Measurements from ENCODE around the gene SEZ6L2.
"Not testable (repeated sequence)": the region's sequence is repeated elsewhere in the genome, so short reads cannot be mapped to it uniquely, and the experiment has no call there.

The SEZ6L2 gene

DNA sequence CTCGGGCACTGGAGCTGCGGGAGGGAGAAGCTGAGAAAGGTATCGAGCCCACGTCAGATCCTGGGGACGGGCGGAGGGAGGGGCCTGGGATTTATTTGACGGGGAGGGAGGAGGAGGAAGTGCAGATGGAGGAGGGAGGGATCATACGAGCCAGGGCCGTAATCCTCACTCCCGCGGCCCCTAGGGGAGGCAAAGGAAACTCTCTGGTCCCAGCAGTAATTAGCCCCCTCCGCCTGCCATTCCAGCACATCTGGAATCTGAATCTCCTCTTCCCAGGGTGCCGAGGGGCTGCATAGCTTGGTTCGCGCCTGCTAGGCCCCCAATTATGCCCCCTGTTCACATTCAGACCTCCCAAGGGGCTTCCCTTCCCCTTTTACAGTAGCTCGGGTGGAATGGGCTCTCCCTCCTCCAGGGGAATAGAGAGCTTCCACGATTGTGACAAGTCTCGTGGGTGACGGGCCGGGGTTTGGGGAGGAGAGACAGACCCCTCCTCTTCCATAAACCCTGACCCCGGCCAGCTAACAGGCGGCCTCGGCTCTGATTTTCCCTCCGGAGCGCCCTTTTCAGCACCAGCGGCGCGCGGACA is at the start of gene SEZ6L2:
Gene SEZ6L2, minus strand, starts transcription at position 35 of the 586 bp plus-strand sequence. CDS start 531 bp downstream, outside the sequence.
- DNase-seq (ENCODE audit: low read depth in 2 of 2): peak; percentile 69 to 70

- DNase-seq (ENCODE audit: low read depth in 2 of 2): no peak
Observed at GRCh38 chr16:29947897-29948296, 48.5 kb upstream of the SEZ6L2 start.

DNA sequence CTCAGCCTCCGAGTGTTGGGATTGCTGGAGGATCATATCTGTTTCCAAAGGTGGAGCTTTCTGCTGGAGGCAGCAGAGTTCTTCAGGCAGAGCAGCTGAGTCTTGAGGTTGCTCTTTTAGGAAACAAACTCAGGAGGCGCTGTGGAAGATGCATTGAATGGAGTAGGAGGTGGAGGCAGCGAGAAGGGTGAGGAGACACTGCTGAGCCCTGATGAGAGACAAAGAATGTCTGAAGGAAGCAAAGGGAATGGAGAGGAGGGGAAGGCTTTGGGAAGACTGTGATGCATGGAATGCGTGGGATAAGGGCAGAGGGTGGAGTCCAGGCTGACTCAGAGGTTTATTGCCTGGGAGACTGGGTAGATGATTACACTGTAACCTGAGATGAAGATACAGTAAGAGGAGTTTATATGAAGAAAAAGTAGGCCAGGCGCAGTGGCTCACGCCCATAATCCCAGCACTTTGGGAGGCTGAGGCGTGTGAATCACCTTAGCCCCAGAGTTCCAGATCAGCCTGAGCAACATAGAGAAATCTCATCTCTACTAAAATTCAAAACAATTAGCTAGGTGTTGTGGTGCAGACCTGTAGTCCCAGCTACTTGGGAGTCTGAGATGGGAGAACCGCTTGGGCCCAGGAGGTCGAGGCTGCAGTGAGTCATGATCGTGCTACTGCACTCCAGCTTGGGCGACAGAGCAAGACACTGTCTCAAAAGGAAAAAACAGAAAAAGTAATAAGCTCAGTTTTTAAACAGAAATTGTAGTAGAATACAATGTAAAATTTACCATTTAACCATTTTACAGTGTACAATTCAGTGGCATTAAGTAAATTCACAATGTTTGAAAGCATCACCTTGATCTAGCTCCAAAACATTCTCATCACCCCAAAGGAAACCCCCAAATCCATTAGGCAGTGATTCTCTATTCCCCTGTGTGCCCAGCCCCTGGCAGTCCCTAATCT is 44.8 kb upstream of the SEZ6L2 start:
- DNase-seq (ENCODE audit: low read depth in 2 of 2): no peak

GRCh38 chr16:29940656-29941055 is 41.3 kb upstream of the SEZ6L2 start:
- no peak for DNase-seq (ENCODE audit: low read depth in 2 of 2)

GRCh38 chr16:29931750-29932149 is 32.4 kb upstream of the SEZ6L2 start:
- not testable (repeated sequence) for DNase-seq (ENCODE audit: low read depth in 2 of 2)

DNA sequence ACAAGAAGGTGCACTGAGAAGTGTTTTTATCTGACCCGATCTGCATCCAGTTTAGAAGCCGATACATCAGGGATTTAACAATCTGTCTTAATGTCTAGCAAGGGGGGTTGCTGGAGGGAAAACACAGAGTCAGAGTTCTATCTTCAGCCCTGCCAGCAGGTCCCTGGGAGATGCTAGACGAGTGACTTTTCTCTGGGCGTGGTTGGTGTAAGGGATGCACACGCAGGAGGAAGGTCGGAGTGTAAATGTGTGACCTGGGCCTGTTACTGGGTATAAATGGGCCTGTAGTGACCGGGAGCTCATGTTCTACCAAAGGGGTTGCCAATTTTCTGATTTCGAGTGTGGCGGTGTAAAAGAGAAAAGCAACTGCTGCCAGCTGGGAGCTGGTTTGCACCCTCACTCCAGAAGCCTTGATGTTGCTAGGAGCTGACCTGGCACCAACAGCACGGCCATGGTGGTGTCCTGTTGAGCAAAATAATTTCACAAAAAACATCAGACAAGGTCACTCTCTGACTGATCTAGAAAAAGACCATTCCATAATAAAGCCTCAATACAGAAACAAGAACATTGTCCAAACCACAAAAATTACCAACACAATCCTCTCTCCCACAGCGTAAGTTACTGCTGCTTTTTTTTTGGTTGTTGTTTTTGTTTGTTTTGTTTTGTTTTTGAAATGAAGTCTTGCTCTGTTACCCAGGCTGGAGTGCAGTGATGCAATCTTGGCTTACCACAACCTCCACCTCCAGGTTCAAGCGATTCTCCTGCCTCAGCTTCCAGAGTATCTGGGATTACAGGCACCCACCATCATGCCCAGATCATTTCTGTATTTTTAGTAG is 27.9 kb upstream of the SEZ6L2 start:
- DNase-seq (ENCODE audit: low read depth in 2 of 2): no peak

- DNase-seq (ENCODE audit: low read depth in 2 of 2): no peak
Observed at GRCh38 chr16:29926711-29927052, 27.3 kb upstream of the SEZ6L2 start.

- DNase-seq (ENCODE audit: low read depth in 2 of 2): peak; percentile 79 to 82
Observed at GRCh38 chr16:29925781-29926710, 26.7 kb upstream of the SEZ6L2 start, which contains the start of gene KCTD13. KCTD13 (minus strand) TSS chr16:29926226; CDS start chr16:29926033, 193 bp downstream.

DNA sequence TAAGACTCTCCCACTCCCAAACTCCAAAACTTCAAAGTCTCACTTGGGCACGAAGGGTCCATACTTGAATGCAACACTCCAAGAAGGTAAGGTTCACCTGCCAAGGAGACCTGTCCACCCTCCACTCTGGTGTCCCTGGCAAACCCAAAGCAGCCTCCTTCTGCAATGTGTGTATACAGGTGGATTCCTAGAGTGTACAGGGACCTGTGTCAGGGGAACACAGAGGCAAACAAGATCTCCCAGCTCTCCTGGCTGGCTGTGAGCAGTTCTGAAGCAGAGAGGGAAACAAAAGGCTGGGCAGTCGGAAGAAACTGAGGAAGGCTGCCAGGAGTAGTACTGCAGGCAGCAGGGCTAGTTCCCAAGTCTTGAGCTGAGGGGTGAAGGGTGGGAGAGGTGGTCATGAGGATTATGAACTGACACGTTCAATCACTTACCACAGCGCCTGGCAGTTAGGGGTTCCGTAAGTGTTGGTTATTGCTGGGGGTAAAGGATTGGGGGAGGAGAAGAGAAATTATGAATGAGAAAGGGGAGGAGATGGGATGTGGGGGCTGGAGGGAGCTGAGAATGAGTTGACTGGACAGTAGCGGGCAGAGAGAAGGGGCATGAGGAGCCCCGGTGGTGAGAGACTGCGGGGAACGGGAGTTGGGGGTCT is 25.9 kb upstream of the SEZ6L2 start:
- DNase-seq (ENCODE audit: low read depth in 2 of 2): no peak

DNA sequence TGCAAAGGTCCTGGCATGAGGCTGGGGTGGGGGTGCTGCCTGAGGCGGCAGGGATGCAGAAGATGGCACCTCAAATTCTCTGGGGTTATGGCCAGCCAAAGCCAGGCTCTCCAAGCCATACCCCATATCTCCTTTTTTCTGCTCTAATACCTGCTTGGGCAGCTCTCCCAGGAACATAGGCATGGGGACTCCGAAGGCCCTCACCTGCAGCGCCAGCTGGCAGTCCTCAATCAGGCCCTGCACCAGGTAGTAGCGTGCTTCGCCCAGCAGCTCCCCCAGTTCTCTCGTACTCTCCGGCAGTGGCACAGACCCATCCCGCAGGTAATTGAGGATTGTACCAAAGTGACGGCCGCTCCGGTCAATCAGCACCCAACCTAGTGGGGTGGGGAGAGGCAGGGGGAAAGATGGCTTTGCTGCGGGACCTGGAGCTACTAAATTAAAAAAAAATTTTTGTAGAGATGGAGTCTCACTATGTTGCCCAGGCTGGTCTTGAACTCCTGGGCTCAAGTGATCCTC is 23.7 kb upstream of the SEZ6L2 start:
- DNase-seq (ENCODE audit: low read depth in 2 of 2): no peak

- no peak for DNase-seq (ENCODE audit: low read depth in 2 of 2)
Observed at GRCh38 chr16:29922326-29922725, 23.0 kb upstream of the SEZ6L2 start.

DNA sequence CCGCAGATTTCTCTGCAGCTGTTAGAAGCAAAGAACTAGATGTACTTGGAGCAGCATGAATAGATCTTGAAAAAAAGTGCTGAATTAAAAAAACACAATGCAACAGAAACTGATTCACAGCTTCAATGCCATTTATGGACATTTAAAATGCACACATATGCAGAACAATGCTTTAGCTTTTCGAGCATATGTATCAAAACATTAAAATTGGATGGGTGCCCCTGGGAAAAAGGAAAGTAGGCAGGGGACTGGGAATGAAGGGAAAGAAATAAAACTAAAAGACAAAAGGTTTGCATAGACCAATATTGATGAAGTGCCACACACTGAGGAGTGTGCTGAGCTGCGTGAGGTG is 21.7 kb upstream of the SEZ6L2 start:
- no peak for DNase-seq (ENCODE audit: low read depth in 2 of 2)

- DNase-seq (ENCODE audit: low read depth in 2 of 2): no peak
Observed at GRCh38 chr16:29920288-29921033, 21.1 kb upstream of the SEZ6L2 start.

DNA sequence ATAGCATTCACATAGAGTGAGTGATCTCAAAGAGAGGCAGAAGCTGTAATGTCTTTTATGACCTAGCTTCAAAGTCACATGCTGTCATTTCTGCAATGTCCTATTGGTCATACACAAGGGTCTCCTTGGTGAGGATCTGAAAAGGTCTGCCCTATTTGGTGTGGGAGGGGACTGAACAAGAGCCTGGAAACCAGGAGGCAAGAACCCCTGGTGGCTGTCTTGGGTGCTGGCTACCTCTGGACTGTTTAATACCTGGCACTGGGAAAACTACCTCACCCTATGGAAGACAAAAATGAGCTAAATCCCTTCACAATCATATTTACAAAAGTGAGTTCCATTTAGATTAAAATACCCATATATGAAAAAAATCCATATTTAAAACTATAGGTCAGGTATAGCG is 17.6 kb upstream of the SEZ6L2 start:
- no peak for DNase-seq (ENCODE audit: low read depth in 2 of 2)

GRCh38 chr16:29915590-29916247 is 16.4 kb upstream of the SEZ6L2 start:
- DNase-seq (ENCODE audit: low read depth in 2 of 2): no peak

DNA sequence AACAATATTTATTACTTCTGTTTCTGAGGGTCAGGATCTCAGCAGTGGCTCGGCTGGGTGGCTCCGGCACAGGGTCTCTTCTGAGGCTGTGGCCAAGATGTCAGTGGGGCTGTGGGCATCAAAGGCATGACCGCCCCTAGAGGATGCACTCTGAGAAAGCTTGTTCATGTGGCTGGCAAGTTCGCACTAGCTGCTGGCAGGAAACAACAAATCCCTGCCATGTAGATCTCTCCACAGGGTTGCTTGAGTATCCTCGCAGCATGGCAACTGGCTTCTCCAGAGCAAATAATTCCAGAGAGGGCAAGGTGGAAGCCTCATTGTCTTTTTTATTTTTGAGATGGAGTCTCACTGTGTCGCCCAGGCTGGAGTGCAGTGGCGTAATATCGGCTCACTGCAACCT is 14.2 kb upstream of the SEZ6L2 start:
- no peak for DNase-seq (ENCODE audit: low read depth in 2 of 2)

- DNase-seq (ENCODE audit: low read depth in 2 of 2): no peak
Observed at GRCh38 chr16:29912087-29912486, 12.7 kb upstream of the SEZ6L2 start.

- no peak for DNase-seq (ENCODE audit: low read depth in 2 of 2)
Observed at GRCh38 chr16:29911676-29912010, 12.3 kb upstream of the SEZ6L2 start.

Data from activated CD4-positive, alpha-beta T cell treated with anti-CD3 and anti-CD28 coated beads for 24 hours (primary cell).